GM10847 (cell line): ENCODE measurements around the gene MFF.
"Not testable (repeated sequence)": the region's sequence is repeated elsewhere in the genome, so short reads cannot be mapped to it uniquely, and the experiment has no call there.

Experiments
- POLR2A ChIP-seq: IDR thresholded peaks from 2 replicates; pipeline ENCODE4 v1.6.1; 2011; ENCODE audit not compliant: insufficient read length; ENCODE audit errors: extremely low read depth

MFF gene

GRCh38 chr2:227365833-227366232, 40.8 kb downstream of the MFF start:
- no peak for TF ChIP-seq POLR2A

DNA sequence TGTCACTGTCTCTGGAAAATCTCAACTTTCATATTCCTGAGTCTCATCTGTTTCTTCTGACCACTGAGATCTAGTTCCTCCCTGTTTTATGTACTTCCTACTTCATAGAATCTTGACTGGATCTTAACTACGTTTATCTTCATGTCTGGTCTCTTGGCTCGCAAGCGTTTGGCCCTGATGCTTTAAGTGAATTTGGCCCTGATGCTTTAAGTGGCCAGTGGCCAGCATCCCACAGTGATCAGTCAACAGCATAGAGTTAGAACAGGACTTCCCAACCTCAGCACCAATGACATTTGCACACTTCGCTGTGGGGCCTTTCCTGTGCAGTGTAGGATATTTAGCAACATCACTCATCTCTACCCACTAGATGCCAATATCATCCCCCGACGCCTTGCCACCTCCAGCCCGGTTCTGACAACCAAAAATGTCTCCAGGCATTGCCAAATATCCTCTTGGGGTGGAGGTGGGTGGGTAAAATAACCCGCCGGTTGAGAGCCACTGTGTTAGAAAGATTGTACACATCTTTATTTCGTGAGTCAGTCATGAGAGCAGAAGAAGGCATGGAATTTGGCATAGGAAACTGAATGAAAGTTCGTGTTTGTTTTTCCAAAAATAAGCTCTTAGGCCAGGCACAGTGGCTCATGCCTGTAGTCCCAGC, 41.8 kb downstream of the MFF start:
- TF ChIP-seq POLR2A = no peak

DNA sequence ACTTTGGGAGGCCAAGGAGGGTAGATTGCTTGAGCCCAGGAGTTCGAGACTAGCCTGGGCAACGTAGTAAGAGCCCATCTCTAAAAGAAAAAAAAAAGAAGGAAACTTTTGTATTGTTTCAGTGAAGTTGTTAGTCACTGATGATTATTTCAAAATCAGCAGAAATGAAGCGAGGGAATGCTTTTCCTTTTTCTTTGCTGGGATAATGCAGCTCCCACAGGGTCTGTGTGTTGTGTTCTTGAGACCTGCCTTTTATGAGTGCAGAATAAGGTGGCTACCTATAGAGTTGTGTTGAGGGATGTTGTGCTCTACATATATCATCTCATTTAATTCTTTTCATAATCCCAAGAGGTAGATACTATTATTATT, 42.4 kb downstream of the MFF start:
- no peak for TF ChIP-seq POLR2A

DNA sequence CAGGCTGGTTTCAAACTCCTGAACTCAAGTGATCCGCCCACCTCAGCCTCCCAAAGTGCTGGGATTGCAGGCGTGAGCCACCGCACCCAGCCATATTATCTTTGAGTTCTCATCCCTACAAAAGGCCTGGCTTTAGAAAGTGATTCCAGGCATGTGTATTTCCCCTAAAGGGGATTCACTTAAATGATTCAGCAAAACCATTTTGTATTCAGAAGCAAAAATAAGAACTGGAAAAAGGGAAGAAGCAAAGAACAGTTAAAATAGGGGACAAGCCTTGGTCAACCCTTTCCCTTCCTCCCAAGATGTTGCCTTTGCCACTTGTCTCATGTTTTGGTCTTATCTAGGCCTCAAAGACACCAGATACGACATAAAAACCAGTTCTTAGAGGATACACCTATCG, 43.5 kb downstream of the MFF start:
- TF ChIP-seq POLR2A = no peak

- TF ChIP-seq POLR2A = no peak
Measured at GRCh38 chr2:227370092-227370491, 45.0 kb downstream of the MFF start.

DNA sequence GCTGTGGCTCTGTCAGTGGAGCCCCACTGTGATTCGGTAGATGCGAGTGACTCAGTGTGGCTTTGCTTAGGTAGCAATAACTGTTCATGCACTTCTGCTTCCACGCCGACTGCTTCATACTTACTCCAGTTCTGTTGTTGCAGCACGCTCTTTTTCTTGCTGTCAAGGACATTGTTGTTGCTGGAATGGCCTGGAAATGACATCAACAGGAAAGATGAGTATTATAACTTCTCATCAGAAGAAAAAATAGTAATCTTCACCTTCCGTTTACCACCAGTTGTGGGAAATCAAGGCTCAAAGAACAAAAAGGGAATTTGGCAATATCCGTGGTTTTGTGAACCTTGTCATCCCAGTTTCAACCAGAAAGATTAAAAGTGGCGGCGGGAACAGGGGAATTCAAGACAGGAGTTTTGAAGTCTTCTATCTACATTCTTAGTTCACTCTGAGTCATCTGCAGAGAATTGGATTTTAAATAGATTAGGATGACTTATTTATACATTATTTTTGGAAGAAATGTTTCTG, 45.8 kb downstream of the MFF start:
- TF ChIP-seq POLR2A = no peak

DNA sequence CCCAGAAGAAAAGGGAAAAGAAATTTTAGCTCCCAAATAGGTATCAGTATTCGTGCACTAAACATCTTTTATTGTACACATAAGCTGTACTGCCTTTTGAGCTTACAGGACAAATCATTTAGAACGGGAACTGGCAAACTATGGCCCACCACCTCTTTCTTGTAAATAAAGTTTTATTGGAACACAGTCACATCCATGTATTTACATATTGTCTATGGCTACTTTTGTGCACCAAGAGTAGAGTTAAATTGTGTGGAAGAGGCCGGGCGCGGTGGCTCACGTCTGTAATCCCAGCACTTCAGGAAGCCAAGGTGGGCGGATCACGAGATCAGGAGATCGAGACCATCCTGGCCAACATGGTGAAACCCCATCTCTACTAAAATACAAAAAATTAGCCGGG, 48.3 kb downstream of the MFF start:
- no peak for TF ChIP-seq POLR2A

DNA sequence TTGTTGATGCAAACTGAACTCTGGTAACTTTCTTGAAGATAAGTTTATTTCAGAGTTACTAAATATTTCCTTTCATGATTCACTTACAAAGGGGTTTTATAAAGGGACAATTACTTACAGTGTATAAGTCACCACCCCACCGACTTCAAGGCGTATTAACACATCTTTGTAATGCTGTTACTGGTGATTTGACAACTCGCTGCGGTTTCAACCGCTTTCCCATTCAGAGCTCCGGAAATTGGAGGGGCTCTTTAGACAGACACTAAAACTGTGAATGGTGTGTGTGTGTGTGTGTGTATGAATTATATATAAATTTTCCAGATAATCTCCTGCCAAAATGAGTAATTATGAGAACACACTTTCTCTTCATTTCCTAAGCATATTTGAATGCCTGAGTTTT, 49.1 kb downstream of the MFF start:
- no peak for TF ChIP-seq POLR2A

GRCh38 chr2:227376656-227377396, 51.8 kb downstream of the MFF start:
- no peak for TF ChIP-seq POLR2A

DNA sequence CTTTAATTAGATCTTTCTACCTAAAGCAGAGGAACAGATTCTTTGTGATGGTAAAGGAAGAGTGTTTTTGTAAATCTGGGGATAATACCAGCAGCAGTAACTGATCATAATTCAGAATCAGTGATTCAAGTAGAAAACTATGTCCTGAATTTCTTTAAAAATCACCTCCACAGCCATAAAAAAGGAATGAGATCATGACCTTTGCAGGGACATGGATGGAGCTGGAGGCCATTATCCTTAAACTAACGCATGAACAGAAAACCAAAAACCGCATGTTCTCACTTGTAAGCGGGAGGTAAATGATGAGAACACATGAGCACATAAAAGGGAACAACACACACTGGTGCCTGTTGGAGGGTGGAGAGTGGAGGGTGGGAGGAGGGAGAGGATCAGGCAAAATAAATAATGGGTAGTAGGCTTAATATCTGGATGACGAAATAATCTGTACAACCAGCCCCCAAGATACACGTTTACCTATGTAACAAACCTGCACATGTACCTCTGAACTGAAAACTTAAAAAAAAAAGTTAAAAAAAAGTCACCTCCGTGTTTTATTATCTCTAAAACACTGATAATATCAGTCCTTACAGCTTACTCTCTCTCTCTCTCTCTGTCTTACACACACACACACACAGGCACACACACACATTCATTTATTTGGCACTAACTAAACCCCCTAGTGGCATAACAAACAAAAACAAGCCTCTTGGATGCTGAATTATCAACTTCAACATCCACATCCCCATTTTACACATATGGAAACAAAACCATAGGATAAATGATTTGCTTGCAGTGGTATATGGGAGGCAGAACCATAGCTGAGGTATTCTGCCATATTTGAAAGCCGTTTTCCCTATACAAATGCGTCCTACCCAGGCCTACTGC, 52.7 kb downstream of the MFF start:
- TF ChIP-seq POLR2A = no peak

GRCh38 chr2:227378371-227378782, 53.3 kb downstream of the MFF start:
- TF ChIP-seq POLR2A = no peak

DNA sequence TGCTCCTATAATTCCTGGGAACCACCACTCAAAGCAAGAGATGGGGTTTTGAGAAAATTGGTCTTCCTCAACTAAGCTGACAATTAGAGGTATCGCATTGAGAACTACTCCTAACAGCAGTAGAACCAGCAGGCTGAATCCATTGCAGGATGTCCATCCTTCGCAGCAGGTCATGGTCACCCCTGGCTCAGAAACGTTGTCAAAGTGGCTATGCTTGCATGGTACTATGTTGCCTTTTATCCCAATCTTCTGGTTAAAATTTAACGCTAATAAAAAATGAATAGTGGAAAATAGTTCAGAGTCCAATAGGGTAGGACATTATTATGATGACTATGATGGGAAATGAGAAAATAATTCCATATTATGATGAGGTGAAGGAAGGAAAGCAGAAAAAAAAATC, 54.0 kb downstream of the MFF start, which contains the start of gene TM4SF20:
Gene TM4SF20, minus strand, starts transcription at position 212 of the 400 bp plus-strand sequence. Its CDS starts 38 bp downstream, at position 174.
- TF ChIP-seq POLR2A = no peak

GRCh38 chr2:227383686-227384085, 58.6 kb downstream of the MFF start:
- no peak for TF ChIP-seq POLR2A

DNA sequence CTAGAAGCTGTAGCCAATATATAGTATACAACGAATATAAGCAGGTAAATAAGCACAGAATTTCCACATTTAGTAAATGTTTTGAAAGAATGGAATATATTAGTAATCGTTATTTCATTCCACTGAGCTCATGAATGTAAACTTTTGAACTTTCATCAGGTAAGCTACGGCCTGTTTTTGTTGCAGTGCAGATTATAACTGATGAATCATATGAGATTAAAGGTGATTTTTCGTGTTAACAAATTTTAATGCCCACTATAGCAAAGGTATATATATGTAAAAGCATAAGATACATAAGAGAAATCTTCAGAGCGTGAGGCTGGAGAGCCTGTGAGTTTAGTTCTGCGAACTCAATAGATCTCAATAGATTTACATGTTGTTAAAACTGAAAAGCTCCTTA, 61.6 kb downstream of the MFF start:
- TF ChIP-seq POLR2A = no peak

DNA sequence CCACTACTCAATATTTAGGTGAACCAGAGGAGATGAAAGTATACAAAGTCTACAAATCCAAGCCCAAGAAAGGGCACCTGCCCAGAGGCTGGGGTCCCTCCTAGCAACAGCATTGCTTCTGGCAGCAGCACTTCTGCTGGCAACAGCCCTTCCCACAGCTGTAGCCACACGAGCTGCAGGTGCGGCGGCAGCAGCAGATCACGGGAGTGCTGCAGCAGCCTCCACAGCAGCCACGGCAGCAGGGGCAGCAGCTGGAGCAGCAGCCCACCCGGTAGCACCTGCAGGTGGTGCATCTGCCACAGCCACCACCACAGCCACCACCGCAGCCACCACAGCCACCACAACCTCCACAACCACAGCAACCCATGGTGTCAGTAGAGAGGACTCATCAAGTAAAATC, 62.5 kb downstream of the MFF start, which contains the start of gene SCYGR1:
Gene SCYGR1, minus strand, starts transcription at position 367 of the 400 bp plus-strand sequence. Its CDS starts 0 bp downstream, at position 367.
- TF ChIP-seq POLR2A = not testable (repeated sequence)
